ENCODE measurements around the gene STX12. TPM values are rescaled to one million over a fixed set of nuclear protein-coding genes. Genes with fewer than 3 reads are reported as not detected.

STX12 gene
- 10 to 100 TPM; 34.8 to 63.3 (median 56.7) TPM for polyA plus RNA-seq
- long read RNA-seq, donor 1 = 0 reads
- long read RNA-seq, donor 2, transcript STX12-201 (9 exons, 3,079 nt) = major isoform, 7 of 10 reads
- long read RNA-seq, donor 2, partial matches to known transcripts = 0 of 10 reads
- long read RNA-seq, donor 2, other reads (novel, unspliced or antisense) = 0 of 10 reads
- long read RNA-seq, donor 3, transcript STX12-201 (9 exons, 3,079 nt) = major isoform, 8 of 18 reads
- long read RNA-seq, donor 3, partial matches to known transcripts = 8 of 18 reads
- long read RNA-seq, donor 3, other reads (novel, unspliced or antisense) = 0 of 18 reads
- long read RNA-seq, donor 4 = 0 reads
- long read RNA-seq, donor 5, partial matches to known transcripts = 5 of 6 reads
- long read RNA-seq, donor 5, other reads (novel, unspliced or antisense) = 0 of 6 reads
- long read RNA-seq, donor 6, transcript STX12-201 (9 exons, 3,079 nt) = major isoform, 18 of 21 reads
- long read RNA-seq, donor 6, partial matches to known transcripts = 0 of 21 reads
- long read RNA-seq, donor 6, other reads (novel, unspliced or antisense) = 0 of 21 reads
- long read RNA-seq, donor 7 = 0 reads
- long read RNA-seq, donor 8, partial matches to known transcripts = 0 of 1 reads
- long read RNA-seq, donor 8, other reads (novel, unspliced or antisense) = 0 of 1 reads
- long read RNA-seq, donor 9, partial matches to known transcripts = 0 of 5 reads
- long read RNA-seq, donor 9, other reads (novel, unspliced or antisense) = 0 of 5 reads
- long read RNA-seq, donor 10, transcript STX12-203 (4 exons, 703 nt) = minor isoform, 5 of 79 reads
- long read RNA-seq, donor 10, transcript STX12-201 (9 exons, 3,079 nt) = major isoform, 19 of 79 reads
- long read RNA-seq, donor 10, partial matches to known transcripts = 55 of 79 reads
- long read RNA-seq, donor 10, other reads (novel, unspliced or antisense) = 0 of 79 reads

DNA sequence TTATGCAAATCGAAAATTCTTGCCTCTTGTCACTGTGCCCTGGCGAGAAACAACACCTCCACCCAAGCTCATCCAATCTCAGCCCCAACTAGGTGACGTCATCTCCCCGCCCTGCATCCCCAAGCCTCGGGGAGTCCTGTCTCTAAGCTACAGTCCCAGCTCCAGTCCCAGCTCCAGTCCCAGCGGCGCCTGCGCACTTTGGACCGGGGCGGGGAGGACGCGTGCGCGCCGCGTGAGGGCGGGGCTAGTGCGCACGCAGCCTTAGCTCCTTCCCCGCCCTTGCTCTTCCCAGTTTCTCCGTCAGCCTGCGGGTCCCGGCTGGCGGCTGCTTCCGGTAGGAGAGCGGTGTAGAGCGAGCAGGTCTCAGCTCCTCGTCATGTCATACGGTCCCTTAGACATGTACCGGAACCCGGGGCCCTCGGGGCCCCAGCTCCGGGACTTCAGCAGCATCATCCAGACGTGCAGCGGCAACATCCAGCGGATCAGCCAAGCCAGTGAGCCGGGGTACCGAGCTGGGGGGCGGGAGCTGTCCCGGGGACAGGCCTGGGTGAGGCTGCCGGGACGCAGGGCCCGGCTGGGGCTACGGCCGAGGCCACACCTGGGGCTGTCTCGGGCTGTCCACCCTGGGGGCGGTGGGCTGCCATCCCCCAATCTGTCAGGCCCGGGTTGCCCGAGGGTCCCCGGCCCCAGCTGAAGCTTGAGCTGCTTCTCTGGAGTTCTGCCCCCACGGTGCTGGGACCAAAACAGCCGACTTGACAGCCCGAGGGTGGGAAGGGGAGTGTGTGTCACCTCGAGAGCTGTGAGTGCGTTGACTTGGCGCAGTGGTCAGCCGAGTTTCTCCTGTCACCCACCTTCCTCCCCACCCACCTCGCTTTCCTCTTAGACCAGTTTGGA, at the start of gene STX12:
STX12 (plus strand) TSS at position 288 of the 894 bp plus-strand sequence; CDS start at position 377, 89 bp downstream.
- peaks cover 2 to 13% (median 4%) of the 10 kb centered on the region in 3 donors for H3K4me1 ChIP-seq (ENCODE audit: control insufficient read depth in 3 of 3, insufficient read depth in 2 of 3, low read depth in 1 of 3, low read length in 2 of 3)
- H3K9me3 ChIP-seq (ENCODE audit: control insufficient read depth in 2 of 2, insufficient read depth in 1 of 2, low read depth in 1 of 2, low read length in 1 of 2) = no peaks in the 10 kb centered on the region
- no peak for FAIRE-seq
- no peaks in the 10 kb centered on the region for H3K36me3 ChIP-seq (ENCODE audit: control insufficient read depth in 3 of 3, insufficient read depth in 2 of 3, low read depth in 1 of 3, low read length in 3 of 3)
- H3K27me3 ChIP-seq (ENCODE audit: control insufficient read depth in 3 of 3, insufficient read depth in 3 of 3, low read length in 3 of 3) = no peaks in the 10 kb centered on the region
- peak; percentile 100 for DNase-seq
- peak within 1 kb of the TSS; percentile 94 to 99 (median 97) for H3K4me3 ChIP-seq (ENCODE audit: low read depth in 1 of 3, low read length in 3 of 3)
- peak within 1 kb of the TSS; percentile 66 to 99 (median 93) for H3K27ac ChIP-seq (ENCODE audit: low read depth in 1 of 3, low read length in 2 of 3)
- 0% methylated on average over 56 to 58 of the region's 58 CpGs for WGBS, 3 donors

DNA sequence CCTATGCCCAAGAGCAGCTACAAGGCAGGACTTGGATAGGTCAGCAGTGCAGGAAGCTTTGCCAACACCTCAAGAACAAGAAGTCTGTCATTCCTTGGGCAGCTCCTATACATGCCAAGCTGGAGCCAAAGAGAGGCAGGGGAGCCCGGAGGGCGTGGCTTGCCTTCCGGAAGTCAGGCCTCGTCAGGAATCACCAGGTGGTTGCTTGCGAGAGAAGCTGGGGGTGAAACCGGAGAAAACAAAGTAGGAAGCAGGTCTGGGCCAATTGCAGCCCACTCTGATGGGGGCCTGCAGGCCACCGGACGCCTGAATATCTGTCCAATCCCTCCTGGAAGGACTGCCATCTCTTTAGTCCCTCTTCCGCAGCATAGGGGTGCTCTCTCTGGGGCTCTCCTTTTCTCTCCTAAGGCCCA, 48.1 kb upstream of the STX12 start:
- H3K36me3 ChIP-seq (ENCODE audit: control insufficient read depth in 3 of 3, insufficient read depth in 2 of 3, low read depth in 1 of 3, low read length in 3 of 3) = peaks cover 0 to 13% (median 0%) of the 10 kb centered on the region in 3 donors
- no peaks in the 10 kb centered on the region for H3K9me3 ChIP-seq (ENCODE audit: control insufficient read depth in 2 of 2, insufficient read depth in 1 of 2, low read depth in 1 of 2, low read length in 1 of 2)
- WGBS, 3 donors = 61 to 79% (median 65%) methylated on average over 9 of the region's 9 CpGs
- FAIRE-seq = no peak
- H3K27ac ChIP-seq (ENCODE audit: low read depth in 1 of 3, low read length in 2 of 3) = peak overlapping the region; percentile 43 to 85 (median 80)
- DNase-seq = peak; percentile 33 to 66
- H3K4me1 ChIP-seq (ENCODE audit: control insufficient read depth in 3 of 3, insufficient read depth in 2 of 3, low read depth in 1 of 3, low read length in 2 of 3) = peaks cover 0 to 8% (median 3%) of the 10 kb centered on the region in 3 donors
- H3K27me3 ChIP-seq (ENCODE audit: control insufficient read depth in 3 of 3, insufficient read depth in 3 of 3, low read length in 3 of 3) = no peaks in the 10 kb centered on the region
- H3K4me3 ChIP-seq (ENCODE audit: low read depth in 1 of 3, low read length in 3 of 3) = peak overlapping the region; percentile 39 to 48 (median 46)

DNA sequence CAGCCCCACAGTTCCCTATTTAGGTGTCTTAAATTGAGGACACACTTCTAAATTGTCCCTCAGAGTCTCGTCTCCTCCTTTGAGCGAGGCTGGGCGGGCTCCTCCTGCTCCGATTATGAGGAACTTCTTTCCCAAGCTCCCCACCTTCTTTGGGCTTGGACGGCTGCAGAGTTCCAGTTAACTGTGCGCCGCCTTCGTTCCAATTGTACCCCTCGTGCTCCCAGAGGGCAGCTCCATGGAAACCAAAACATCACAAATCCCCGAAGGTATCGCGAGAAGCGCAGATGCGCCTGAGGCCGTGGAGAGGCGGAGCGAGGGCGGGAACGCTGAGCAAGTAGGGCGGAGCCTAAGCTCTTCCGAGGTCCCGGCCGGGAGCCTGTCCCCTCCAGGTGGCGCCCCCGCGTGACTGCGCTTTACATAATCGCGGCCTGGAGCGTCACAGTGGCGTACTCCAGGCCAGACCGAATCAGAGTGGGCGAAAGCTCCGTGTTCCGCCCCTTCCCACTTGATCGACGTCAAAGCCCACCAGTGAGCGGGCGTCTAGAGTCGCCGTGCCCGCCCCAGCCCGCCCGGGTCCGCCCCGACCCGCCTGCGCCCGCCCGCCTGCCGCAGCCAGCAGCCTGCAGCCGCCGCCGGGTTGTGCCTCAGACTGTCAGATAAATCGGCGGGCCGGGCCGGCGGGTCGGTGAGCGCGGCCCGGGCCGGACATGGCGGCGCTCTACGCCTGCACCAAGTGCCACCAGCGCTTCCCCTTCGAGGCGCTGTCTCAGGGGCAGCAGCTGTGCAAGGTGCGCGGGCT, 47.4 kb upstream of the STX12 start, which contains the start of gene FAM76A:
FAM76A (plus strand) TSS at position 588 of the 799 bp plus-strand sequence; CDS start at position 708, 120 bp downstream.
- peaks cover 0 to 16% (median 0%) of the 10 kb centered on the region in 3 donors for H3K36me3 ChIP-seq (ENCODE audit: control insufficient read depth in 3 of 3, insufficient read depth in 2 of 3, low read depth in 1 of 3, low read length in 3 of 3)
- DNase-seq (peak; percentile 100), FAIRE-seq (no peak)
- peaks cover 0 to 8% (median 3%) of the 10 kb centered on the region in 3 donors for H3K4me1 ChIP-seq (ENCODE audit: control insufficient read depth in 3 of 3, insufficient read depth in 2 of 3, low read depth in 1 of 3, low read length in 2 of 3)
- no peaks in the 10 kb centered on the region for H3K27me3 ChIP-seq (ENCODE audit: control insufficient read depth in 3 of 3, insufficient read depth in 3 of 3, low read length in 3 of 3)
- peak within 1 kb of the TSS; percentile 76 to 87 (median 81) for H3K27ac ChIP-seq (ENCODE audit: low read depth in 1 of 3, low read length in 2 of 3)
- WGBS, 3 donors = 2% methylated on average over 53 to 72 of the region's 72 CpGs
- H3K9me3 ChIP-seq (ENCODE audit: control insufficient read depth in 2 of 2, insufficient read depth in 1 of 2, low read depth in 1 of 2, low read length in 1 of 2) = no peaks in the 10 kb centered on the region
- peak within 1 kb of the TSS; percentile 75 to 95 (median 83) for H3K4me3 ChIP-seq (ENCODE audit: low read depth in 1 of 3, low read length in 3 of 3)

DNA sequence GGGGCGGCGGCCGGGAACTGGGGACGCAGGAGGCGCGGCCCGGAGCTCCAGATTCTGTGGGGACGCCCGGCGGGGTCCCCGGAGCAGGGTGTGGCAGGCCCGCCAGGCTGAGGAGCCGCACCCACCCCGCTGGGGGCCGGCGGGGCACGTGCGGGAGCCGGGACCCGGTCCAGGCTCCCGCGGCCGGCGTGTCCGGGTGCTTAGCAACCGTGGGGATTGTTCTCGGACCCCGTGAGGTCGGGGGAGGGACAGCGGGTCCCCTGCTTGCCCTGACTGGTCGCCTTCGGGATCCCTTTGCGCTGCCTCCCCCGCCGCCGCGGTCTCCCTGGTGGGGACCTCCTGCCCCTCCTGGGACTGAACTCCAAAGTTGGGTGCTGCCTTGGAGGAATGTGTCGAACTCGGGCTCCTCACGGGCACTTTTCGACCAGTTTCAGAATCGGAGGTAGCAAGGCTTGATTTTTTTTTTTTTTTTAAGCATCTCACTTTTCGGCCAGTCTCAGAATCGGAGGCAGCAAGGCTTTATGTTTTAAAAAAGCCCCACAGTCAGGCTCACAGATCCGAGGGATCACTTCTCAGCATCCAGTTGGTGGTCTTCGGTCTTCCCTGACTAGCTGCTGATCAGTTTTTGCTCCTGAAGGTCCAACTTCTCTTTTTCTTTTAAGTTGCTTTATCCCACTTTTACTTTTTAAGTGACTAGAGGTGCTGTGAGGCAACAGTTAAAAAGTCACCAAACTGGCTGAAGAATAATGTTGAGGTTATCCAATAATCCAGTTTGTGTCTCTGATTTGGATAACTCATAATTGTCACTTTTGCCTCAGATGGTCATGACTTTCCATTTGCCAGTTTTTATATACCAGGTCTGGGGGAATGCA, 46.6 kb upstream of the STX12 start:
- peak overlapping the region; percentile 75 to 95 (median 83) for H3K4me3 ChIP-seq (ENCODE audit: low read depth in 1 of 3, low read length in 3 of 3)
- DNase-seq (no peak), FAIRE-seq (no peak)
- H3K27ac ChIP-seq (ENCODE audit: low read depth in 1 of 3, low read length in 2 of 3) = peak overlapping the region; percentile 76 to 87 (median 81)
- H3K4me1 ChIP-seq (ENCODE audit: control insufficient read depth in 3 of 3, insufficient read depth in 2 of 3, low read depth in 1 of 3, low read length in 2 of 3) = peaks cover 0 to 8% (median 3%) of the 10 kb centered on the region in 3 donors
- peaks cover 0 to 18% (median 0%) of the 10 kb centered on the region in 3 donors for H3K36me3 ChIP-seq (ENCODE audit: control insufficient read depth in 3 of 3, insufficient read depth in 2 of 3, low read depth in 1 of 3, low read length in 3 of 3)
- no peaks in the 10 kb centered on the region for H3K27me3 ChIP-seq (ENCODE audit: control insufficient read depth in 3 of 3, insufficient read depth in 3 of 3, low read length in 3 of 3)
- H3K9me3 ChIP-seq (ENCODE audit: control insufficient read depth in 2 of 2, insufficient read depth in 1 of 2, low read depth in 1 of 2, low read length in 1 of 2) = no peaks in the 10 kb centered on the region
- 0 to 1% (median 1%) methylated on average over 35 to 46 of the region's 46 CpGs for WGBS, 3 donors

DNA sequence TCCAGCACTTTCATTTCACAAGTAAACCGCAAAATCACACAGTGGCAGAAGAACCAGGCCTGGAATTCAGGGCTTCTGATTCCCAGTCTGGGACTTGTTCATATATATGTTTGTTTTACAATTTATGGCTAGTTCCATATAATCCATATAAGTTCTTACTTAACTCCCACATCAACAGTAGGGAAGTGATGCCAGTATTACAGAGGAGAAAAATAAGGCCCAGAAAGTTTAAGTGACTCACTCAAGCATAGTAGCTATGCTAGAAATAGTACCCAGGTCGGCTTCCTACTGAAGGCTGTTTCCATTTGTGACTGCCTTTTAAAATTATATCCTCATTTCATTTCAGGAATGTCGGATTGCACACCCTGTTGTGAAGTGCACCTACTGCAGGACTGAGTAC, 45.9 kb upstream of the STX12 start:
- Histone ChIP-seq H3K9me3 (ENCODE audit: control insufficient read depth in 2 of 2, insufficient read depth in 1 of 2, low read depth in 1 of 2, low read length in 1 of 2) (no peaks in the 10 kb centered on the region), H3K4me3 (ENCODE audit: low read depth in 1 of 3, low read length in 3 of 3) (peak overlapping the region in 2 of 3 donors; percentile 75 to 83), H3K4me1 (ENCODE audit: control insufficient read depth in 3 of 3, insufficient read depth in 2 of 3, low read depth in 1 of 3, low read length in 2 of 3) (peaks cover 0 to 8% (median 3%) of the 10 kb centered on the region in 3 donors), H3K27ac (ENCODE audit: low read depth in 1 of 3, low read length in 2 of 3) (no peak overlapping the region), H3K36me3 (ENCODE audit: control insufficient read depth in 3 of 3, insufficient read depth in 2 of 3, low read depth in 1 of 3, low read length in 3 of 3) (peaks cover 0 to 21% (median 0%) of the 10 kb centered on the region in 3 donors), H3K27me3 (ENCODE audit: control insufficient read depth in 3 of 3, insufficient read depth in 3 of 3, low read length in 3 of 3) (no peaks in the 10 kb centered on the region)
- FAIRE-seq (no peak), DNase-seq (no peak)
- 83 to 87% (median 84%) methylated on average over 3 of the region's 3 CpGs for whole genome bisulfite sequencing, 3 donors

DNA sequence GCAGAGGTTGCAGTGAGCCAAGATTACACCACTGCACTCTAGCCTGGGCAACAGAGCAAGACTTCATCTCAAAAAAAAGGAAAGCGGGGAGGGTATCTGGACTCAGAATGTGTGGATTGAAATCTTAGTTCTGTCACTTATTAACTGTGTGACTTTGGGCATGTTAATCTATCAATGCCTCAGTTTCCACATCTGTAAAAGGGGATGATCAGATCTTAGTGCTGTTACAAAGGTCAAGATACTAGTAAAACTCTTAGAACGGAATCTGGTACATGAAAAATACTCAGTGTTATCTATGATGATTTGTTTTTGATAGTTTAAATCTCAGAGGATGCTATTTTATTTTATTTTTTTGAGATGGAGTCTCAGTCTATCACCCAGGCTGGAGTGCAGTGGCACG, 36.8 kb upstream of the STX12 start:
- Histone ChIP-seq H3K27ac (ENCODE audit: low read depth in 1 of 3, low read length in 2 of 3) (no peak overlapping the region), H3K9me3 (ENCODE audit: control insufficient read depth in 2 of 2, insufficient read depth in 1 of 2, low read depth in 1 of 2, low read length in 1 of 2) (no peaks in the 10 kb centered on the region), H3K27me3 (ENCODE audit: control insufficient read depth in 3 of 3, insufficient read depth in 3 of 3, low read length in 3 of 3) (no peaks in the 10 kb centered on the region), H3K4me1 (ENCODE audit: control insufficient read depth in 3 of 3, insufficient read depth in 2 of 3, low read depth in 1 of 3, low read length in 2 of 3) (no peaks in the 10 kb centered on the region), H3K4me3 (ENCODE audit: low read depth in 1 of 3, low read length in 3 of 3) (no peak overlapping the region), H3K36me3 (ENCODE audit: control insufficient read depth in 3 of 3, insufficient read depth in 2 of 3, low read depth in 1 of 3, low read length in 3 of 3) (peaks cover 5 to 41% (median 14%) of the 10 kb centered on the region in 3 donors)
- WGBS, 3 donors = 82 to 99% (median 97%) methylated on average over 3 of the region's 3 CpGs
- DNase-seq (no peak), FAIRE-seq (no peak)

Data from small intestine (tissue), 16 donors.